ENCODE data around the gene ZNF662.

The ZNF662 gene

DNA sequence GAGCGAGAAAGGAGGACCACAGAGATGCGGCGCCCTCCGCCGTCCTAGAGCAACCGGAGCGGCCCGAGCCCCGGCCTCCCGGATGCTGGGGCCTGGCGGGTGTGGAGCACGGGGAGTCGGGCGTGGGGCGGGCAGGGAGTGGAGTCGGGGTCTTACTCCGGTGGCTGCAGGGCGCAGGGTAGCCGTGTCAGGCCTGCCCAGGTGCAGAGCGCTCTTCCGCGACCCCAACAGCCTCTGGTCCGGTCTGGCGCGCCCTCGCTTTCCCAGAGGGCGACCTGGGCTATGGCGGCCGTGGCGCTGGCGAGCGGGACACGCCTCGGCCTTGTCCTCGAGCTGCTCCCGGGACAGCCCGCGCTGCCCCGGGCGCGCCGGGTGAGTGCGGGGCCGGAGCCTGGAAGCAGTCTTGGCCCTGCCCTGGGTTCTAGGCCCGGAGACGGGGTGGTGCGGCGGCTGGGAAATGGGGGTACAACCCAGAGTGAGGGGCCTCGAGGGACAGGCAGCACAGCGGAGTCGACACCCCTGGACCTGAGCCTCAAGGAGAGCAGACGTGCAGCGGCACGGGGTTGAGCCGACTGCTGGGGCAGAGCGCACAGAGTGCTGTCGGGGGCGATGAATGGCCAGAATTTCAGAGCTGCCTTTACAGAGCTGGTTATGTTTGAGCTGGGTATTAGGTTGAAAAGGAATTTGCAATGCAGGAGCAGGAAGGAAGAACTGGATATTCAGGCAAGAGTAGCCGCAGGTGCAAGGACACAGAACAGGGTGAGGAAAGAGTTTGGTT lies at the start of gene ZNF662:
TSS of gene ZNF662 (plus strand) at position 73 of the 778 bp plus-strand sequence. CDS start 1,973 bp downstream, outside the sequence.
- TF ChIP-seq, protein P1, sequence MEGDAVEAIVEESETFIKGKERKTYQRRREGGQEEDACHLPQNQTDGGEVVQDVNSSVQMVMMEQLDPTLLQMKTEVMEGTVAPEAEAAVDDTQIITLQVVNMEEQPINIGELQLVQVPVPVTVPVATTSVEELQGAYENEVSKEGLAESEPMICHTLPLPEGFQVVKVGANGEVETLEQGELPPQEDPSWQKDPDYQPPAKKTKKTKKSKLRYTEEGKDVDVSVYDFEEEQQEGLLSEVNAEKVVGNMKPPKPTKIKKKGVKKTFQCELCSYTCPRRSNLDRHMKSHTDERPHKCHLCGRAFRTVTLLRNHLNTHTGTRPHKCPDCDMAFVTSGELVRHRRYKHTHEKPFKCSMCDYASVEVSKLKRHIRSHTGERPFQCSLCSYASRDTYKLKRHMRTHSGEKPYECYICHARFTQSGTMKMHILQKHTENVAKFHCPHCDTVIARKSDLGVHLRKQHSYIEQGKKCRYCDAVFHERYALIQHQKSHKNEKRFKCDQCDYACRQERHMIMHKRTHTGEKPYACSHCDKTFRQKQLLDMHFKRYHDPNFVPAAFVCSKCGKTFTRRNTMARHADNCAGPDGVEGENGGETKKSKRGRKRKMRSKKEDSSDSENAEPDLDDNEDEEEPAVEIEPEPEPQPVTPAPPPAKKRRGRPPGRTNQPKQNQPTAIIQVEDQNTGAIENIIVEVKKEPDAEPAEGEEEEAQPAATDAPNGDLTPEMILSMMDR (IDR thresholded peaks at IDR 0.05; ENCODE audit: borderline replicate concordance, insufficient read depth, low read depth, low read length) = no peak
- H3K4me3 ChIP-seq (ENCODE audit: low read depth, low read length) = no peak within 1 kb of the TSS

GRCh38 chr3:42856544-42856943 lies 49.4 kb upstream of the ZNF662 start:
- TF ChIP-seq, protein P1 (IDR thresholded peaks at IDR 0.05; ENCODE audit: borderline replicate concordance, insufficient read depth, low read depth, low read length) = no peak
- H3K4me3 ChIP-seq (ENCODE audit: low read depth, low read length) = no peak overlapping the region

DNA sequence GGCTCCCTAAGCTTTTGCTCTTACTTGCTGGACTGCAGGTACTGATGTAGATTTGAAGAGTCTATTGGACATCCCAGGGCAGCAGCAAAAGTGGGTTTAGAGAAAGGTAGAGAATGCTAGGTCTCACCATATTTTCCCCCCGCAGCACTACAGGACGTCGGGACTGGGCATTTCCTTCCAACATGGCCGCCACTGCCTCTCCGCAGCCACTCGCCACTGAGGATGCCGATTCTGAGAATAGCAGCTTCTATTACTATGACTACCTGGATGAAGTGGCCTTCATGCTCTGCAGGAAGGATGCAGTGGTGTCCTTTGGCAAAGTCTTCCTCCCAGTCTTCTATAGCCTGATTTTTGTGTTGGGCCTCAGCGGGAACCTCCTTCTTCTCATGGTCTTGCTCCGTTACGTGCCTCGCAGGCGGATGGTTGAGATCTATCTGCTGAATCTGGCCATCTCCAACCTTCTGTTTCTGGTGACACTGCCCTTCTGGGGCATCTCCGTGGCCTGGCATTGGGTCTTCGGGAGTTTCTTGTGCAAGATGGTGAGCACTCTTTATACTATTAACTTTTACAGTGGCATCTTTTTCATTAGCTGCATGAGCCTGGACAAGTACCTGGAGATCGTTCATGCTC lies 41.5 kb upstream of the ZNF662 start:
- TF ChIP-seq, protein P1 (IDR thresholded peaks at IDR 0.05; ENCODE audit: borderline replicate concordance, insufficient read depth, low read depth, low read length) = no peak
- H3K4me3 ChIP-seq (ENCODE audit: low read depth, low read length) = no peak overlapping the region

GRCh38 chr3:42865256-42865655 lies 40.7 kb upstream of the ZNF662 start:
- no peak overlapping the region for H3K4me3 ChIP-seq (ENCODE audit: low read depth, low read length)
- TF ChIP-seq, protein P1 (IDR thresholded peaks at IDR 0.05; ENCODE audit: borderline replicate concordance, insufficient read depth, low read depth, low read length) = no peak

GRCh38 chr3:42867138-42867537 lies 38.8 kb upstream of the ZNF662 start:
- no peak overlapping the region for H3K4me3 ChIP-seq (ENCODE audit: low read depth, low read length)
- TF ChIP-seq, protein P1 (IDR thresholded peaks at IDR 0.05; ENCODE audit: borderline replicate concordance, insufficient read depth, low read depth, low read length) = no peak

- H3K4me3 ChIP-seq (ENCODE audit: low read depth, low read length) = no peak overlapping the region
- TF ChIP-seq, protein P1 (IDR thresholded peaks at IDR 0.05; ENCODE audit: borderline replicate concordance, insufficient read depth, low read depth, low read length) = no peak
Measured at GRCh38 chr3:42868841-42869240, 37.1 kb upstream of the ZNF662 start.

Measured in GM12875 (cell line).